GM12801 (cell line): ENCODE measurements around the gene JAZF1.

Experiments
- TF ChIP-seq, protein P1 (sequence below): IDR thresholded peaks from one replicate; pipeline ENCODE4 v1.5.1; 2011; ENCODE audit warnings: control low read depth; ENCODE audit not compliant: insufficient read length; ENCODE audit errors: extremely low read depth

Gene JAZF1

DNA sequence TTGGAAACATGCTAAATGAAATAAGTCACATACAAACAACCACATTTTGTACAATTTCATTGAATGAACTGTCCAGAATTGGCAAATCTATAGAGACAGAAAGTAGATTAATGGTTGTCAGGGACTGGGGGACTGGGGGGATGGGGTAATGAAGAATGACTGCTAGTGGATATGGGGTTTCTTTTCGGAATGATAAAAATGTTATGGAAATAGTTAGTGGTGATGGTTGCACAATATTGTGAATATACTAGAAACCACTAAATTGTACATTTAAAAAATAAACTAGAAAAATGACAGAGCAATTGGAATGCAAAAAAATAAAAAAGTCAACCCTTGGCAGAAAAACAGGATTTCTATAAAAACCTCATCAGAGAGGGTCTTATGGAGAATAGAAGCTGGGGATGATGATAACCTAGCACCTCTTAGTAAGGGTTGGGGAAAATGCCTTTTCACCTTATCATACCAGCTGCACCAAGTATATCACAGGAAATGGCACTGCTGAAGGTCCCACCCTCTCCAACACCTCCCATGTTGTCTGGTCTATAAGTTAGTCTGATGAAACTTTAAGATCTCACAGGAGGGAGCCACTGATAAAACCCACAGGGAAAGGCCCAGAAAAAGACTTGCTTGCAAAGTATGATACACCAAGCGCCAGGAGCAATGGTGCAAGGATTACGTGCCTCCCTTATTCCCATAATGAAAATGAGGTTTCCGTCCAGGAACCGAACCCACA is 23.1 kb upstream of the JAZF1 start:
- TF ChIP-seq, protein P1, sequence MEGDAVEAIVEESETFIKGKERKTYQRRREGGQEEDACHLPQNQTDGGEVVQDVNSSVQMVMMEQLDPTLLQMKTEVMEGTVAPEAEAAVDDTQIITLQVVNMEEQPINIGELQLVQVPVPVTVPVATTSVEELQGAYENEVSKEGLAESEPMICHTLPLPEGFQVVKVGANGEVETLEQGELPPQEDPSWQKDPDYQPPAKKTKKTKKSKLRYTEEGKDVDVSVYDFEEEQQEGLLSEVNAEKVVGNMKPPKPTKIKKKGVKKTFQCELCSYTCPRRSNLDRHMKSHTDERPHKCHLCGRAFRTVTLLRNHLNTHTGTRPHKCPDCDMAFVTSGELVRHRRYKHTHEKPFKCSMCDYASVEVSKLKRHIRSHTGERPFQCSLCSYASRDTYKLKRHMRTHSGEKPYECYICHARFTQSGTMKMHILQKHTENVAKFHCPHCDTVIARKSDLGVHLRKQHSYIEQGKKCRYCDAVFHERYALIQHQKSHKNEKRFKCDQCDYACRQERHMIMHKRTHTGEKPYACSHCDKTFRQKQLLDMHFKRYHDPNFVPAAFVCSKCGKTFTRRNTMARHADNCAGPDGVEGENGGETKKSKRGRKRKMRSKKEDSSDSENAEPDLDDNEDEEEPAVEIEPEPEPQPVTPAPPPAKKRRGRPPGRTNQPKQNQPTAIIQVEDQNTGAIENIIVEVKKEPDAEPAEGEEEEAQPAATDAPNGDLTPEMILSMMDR = no peak

DNA sequence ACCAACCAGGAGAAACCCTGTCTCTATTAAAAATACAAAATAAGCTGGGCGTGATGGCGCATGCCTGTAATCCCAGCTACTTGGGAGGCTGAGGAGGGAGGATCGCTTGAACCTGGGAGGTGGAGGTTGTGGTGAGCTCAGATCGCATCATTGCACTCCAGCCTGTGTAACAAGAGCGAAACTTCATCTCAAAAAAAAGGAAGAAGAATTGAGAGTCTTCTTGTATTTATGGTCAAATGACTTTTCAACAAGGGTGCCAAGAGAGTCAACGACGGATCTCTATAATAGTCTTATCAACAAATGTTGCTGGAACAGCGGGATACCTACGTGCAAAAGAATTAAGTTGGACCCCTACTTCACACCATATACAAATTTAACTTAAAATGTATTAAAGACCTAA is 21.6 kb upstream of the JAZF1 start:
- TF ChIP-seq, protein P1 = no peak

DNA sequence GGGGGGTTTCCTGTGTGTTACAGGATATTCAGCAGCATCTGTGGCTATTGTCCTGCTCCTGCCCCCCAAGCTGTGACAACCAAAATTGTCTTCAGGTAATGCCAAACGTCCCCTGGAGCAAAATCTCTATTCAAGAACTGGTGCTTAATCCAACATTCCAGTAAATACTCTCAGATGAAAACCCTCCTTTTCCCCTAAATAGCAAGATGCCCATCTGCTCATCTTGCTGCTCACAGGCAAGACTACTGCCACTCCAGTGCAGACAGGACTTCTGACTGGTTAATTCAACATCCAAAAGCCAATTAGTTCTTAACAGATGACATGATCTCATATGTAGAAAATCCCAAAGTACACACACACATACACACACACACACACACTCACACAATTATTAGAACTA is 20.5 kb upstream of the JAZF1 start:
- TF ChIP-seq, protein P1 = no peak

DNA sequence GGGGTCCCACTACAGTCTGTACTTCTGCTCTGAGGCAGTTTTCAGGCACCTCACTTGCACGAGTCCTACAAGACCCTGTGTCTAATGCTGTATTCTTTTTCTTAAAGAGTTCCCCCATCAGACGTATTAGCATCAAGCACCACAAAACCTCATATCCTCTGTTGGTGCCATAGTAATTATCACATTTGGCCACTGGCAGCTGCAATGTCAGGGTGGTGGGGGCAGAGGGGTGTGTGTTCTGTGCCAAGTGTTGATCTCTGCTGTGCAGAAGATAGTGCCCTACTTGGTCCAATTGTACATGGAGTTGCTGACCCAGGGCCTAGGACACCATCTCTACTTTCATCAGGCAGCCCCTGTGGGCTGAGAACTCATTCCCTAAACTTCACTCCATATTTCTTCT is 20.0 kb upstream of the JAZF1 start:
- TF ChIP-seq, protein P1 = no peak

DNA sequence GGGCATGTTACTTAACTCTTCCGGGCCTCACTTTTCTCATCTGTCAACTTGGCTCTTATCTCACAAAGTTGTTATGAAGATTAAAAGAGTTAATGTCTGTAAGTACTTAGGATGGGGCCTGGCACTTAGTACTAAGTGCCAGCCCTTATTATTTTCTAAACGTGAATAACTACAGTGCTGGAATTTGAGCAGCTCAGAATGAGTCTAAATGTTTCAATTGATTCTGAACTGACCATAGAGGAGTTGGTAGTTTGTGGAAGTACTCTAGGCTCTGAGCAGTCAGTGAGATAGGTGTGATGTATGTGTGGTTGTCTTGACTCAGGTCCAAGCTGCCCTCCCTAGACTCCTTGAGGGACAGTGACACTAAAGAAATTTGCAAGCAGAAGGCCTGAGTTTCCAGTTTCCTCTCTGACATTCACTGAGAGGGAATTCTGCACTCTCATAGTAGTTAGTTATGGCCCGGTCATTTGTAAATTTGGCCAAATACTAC is 18.5 kb upstream of the JAZF1 start:
- TF ChIP-seq, protein P1 = no peak

DNA sequence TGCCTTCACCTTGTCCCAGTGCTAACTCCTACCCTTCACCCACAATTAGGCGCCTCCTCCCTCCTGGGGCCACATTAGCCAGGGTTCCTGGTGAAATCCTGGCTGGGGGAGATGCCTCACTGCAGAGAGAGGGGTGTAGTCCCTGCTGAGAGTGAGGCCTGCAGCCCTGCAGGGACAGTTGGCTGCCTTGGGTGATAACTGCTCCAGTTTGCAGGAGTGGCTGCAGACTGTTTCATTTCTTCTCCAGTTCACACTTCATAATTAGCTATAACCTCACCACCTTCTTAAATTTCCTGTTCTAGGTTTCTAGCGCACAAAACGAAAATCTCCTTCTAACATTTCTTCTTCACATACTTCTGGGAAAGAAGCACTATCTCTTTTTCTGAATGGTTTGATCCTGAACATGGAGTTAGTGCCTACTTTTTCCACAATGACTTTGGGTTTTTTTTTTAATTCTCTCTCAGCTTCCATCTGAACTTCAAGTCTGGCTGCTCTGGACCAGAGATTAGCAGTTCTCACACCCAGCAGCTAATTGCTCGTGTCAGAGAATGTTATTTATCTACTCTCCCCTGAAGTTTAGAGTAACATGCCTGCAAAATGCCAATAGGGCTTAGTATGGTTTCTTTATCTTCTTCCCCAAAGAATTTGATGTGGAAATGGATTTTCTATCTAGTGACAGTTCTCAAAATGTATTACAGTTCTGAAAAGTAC is 15.5 kb upstream of the JAZF1 start:
- TF ChIP-seq, protein P1 = no peak

DNA sequence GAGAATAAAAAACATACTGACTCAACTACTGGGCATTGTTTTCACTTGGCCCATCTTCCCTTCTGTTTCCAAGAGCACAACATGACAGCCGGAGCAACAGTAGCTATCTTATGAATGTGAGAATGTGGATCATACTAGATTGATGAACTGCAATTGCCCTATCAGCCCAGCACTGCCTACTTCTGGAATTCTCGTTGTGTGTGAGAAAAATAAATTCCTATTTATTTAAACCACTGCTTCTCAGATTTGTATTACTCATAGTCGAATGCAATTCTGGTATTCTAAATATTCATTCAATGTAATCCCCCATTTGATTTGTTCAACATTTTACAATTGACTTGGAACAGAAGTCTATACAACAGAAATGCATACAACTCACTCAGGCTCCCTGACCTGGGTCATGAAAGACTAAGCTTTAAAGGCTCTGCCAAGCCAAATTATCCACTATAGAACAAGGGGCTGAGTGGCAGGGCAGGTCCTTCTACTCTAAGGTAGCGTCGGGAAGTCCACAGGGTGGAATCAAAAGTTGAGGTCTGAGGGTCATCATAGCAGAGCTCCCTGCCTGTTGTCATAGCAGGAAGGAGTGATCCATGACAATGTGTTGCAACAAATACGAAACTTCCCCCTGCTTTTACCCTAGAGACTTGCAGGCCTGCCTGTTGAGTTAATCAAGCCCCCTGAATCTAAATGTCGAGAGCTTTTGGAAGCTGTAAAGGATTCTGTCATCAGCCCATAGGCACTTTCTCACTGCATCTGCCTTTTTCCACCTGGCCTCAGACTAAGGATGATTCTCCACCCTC is 12.4 kb upstream of the JAZF1 start:
- TF ChIP-seq, protein P1 = no peak
